CD4-positive, alpha-beta T cell treated with Interleukin-2 at 100 ng/mL for 4 hours (primary cell): ENCODE measurements around the gene OR4K17.
"Not testable (repeated sequence)": the region's sequence is repeated elsewhere in the genome, so short reads cannot be mapped to it uniquely, and the experiment has no call there.

ENCODE experiments used
- DNase-seq: peaks from one replicate; pipeline ENCODE4 v3.0.0-alpha.2; 2020; ENCODE audit warnings: low spot score

Gene OR4K17, protein sequence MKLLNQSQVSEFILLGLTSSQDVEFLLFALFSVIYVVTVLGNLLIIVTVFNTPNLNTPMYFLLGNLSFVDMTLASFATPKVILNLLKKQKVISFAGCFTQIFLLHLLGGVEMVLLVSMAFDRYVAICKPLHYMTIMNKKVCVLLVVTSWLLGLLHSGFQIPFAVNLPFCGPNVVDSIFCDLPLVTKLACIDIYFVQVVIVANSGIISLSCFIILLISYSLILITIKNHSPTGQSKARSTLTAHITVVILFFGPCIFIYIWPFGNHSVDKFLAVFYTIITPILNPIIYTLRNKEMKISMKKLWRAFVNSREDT

DNA sequence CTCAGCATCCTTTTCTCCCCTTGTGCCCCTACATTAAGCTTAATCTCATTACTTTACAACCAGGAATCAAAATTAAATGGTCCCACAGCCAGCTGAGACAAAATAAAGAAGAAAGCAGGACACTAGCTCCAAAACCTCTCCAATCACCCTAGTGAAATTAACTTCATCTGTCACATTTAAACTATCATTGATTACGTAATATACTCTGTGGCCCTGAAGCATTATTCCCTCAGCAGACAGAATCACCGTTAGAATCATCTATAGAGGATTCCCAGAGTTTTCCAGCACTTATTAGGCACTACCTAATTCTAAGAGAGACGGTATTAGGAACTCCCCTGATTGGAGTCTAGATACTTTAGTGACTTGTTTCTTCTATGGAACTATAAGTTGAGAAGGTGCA lies at the start of gene OR4K17:
Gene OR4K17, plus strand, starts transcription at position 302 of the 400 bp plus-strand sequence. CDS start 6,761 bp downstream, outside the sequence.
- no peak for DNase-seq

DNA sequence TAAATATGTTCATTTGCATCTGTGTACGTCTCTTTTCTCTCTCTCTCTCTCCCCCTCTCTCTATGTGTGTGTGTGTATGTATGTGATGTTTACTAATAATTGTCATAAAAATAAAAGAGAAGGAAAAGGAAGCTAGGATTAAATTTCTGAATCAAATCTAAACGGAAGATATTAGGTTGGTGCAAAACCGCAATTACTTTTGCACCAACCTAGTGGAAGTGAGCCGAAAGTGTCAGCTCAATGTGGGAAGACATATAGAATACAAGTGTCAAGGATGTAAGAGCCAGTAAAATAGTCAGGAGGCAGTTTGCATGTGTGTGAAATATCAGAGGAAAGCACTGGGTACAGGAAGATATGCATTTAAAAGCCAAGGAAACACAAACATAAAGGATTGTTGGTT lies 18.5 kb upstream of the OR4K17 start:
- no peak for DNase-seq

DNA sequence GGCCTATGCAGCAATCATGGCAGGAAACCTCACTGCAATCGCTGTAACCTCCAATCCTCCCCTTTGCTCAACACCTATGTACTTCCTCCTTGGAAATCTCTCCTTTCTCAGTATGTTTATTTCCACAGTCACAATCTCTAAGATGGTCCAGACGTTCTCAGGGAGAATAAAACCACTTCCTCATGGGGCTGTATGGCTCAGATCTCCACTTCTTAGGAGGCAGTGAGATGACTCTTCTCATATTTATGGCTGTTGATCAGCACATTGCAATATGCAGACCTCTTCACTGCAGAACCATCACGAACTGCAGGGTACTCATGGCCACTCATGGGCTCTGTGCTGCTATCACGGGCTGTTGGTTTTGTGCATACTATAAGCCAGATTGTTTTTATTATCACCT lies 17.1 kb upstream of the OR4K17 start:
- no peak for DNase-seq

DNA sequence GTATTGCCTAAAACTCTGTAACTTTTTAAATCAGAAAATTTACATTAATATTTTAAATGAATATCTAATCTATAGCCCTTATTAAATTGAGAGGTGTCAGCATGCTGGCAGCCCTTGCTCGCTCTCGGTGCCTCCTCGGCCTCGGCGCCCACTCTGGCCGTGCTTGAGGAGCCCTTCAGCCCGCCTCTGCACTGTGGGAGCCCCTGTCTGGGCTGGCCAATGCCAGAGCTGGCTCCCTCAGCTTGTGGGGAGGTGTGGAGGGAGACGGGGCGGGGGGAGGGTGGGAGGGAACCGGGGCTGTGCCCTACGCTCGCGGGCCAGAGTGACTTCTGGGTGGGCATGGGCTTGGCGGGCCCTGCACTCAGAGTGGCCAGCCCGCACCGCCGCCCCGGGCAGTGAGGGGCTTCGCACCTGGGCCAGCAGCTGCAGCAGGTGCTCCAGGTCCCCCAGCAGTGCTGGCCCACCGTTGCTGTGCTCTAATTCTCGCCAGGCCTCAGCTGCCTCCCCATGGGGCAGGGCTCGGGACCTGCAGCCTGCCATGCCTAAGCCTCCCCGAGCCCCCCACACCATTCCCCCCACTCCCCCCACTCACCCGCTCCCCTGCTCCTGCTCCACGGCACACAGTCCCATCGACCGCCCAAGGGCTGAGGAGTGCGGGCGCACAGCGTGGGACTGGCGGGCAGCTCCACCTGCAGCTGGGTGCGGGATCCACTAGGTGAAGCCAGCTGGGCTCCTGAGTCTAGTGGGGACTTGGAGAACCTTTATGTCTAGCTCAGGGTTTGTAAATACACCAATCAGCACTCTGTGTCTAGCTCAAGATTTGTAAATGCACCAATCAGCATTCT lies 11.4 kb upstream of the OR4K17 start:
- DNase-seq = not testable (repeated sequence)

DNA sequence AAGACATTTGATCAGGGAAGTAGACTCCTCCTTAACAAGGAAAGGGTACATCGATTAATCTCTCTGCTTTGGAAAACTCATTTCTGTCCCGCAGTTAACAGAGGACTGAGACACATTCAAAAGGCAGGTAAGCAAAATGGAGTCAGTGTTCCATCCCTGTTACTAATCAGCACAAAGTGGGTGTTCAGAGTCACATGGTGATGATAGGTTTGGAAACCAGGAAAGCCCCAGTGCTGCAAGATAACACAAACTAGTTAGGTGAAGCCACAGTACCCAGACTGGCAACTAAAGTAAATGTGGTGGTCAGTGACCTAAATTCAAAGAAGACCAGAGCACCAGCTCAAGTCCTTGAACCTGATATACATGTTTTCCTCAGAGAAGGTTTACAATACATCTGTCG lies 1.8 kb downstream of the OR4K17 start:
- DNase-seq = no peak

DNA sequence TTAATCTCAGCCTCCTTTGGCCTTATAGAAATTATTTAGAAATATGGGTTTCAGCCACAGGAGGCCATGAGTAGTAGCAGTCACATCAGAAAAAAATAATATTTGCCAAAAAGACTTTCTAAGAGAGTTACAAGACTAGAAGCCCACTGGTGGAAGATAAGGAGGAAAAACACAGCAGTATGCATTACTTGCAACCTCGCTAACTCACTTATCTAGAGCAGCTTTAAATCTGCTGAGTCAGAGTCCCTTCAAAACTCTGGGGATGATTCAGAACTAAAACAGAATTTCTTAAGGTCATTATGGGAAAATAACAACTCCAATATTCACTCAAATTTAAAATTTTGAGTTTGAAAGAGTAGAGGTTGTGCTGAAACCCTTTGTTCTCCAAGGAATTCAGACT lies 6.2 kb downstream of the OR4K17 start:
- no peak for DNase-seq

DNA sequence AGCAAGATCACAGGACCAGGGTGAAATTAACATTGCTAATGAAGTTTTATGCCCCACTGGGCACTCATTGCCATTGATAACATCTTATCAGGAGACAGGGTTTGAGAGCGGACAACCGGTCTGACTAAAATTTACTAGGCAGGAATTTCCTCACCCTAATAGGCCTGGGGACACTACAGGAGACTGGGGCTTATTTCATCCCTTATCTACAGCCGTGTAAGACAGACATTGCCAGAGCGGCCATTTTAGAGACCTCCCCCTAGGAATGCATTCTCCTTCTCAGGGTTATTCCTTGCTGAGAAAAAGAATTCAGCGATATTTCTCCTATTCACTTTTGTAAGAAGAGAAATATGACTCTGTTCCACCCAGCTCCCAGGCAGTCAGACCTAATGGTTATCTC lies 8.3 kb downstream of the OR4K17 start:
- DNase-seq = no peak

DNA sequence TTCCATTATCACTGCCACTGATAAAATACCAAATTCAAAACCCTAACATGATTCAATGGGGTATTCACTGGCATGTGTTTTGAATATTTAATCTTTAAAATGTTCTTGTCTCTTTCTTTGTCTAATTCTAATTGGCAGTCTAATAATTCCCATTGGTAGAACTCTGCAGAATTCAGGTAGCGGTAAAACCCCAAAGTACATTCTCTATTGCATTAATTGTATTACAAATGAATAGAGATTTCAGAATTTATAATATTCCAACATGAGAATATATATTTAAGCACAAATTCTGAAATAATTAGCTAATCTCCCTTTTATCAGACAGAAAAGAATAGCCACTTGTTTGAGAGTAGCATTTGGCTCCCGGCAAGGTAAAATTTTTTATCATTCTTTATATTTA lies 28.0 kb downstream of the OR4K17 start, which contains the start of gene OR4N5:
Gene OR4N5, plus strand, starts transcription at position 301 of the 400 bp plus-strand sequence. CDS start 4,916 bp downstream, outside the sequence.
- no peak for DNase-seq

DNA sequence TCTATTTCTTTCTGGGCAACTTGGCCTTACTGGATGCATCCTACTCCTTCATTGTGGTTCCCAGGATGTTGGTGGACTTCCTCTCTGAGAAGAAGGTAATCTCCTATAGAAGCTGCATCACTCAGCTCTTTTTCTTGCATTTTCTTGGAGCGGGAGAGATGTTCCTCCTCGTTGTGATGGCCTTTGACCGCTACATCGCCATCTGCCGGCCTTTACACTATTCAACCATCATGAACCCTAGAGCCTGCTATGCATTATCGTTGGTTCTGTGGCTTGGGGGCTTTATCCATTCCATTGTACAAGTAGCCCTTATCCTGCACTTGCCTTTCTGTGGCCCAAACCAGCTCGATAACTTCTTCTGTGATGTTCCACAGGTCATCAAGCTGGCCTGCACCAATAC lies 33.4 kb downstream of the OR4K17 start:
- DNase-seq = no peak

DNA sequence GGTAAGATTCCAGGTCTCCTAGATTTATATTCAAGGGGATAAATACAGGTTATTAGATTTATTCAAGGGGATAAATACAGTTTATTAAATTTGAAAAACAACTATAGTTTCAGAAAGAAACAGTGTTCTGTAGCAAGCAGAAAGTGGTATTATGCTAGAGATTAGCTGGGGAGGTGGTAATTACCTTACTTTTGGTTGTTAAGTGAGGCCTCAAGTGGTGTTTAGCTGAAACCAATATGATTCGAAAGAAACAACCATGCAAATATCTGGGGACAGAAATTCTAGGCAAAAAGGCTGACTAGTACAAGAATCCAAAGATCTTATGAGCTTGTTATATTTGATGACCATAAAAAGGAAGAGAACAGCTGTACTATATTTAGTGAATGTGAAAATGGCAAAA lies 34.3 kb downstream of the OR4K17 start:
- no peak for DNase-seq

DNA sequence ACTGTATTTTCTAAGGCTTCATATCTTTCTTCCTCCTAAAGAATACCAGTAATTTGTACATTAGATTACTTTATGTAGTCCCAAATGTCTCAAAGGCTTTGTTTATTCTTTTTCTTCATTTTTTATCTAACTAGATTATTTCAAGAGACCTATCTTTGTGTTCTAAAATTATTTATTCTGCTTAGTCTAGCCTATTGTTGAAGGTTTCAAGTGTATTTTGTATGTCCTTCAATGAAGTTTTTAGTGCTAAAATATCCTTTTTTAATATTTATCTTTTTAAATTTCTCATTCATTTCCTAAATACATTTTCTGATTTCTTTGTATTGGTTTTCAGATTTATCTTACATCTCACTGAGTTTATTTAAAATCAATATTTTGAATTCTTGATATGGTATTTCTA lies 53.9 kb downstream of the OR4K17 start:
- no peak for DNase-seq

DNA sequence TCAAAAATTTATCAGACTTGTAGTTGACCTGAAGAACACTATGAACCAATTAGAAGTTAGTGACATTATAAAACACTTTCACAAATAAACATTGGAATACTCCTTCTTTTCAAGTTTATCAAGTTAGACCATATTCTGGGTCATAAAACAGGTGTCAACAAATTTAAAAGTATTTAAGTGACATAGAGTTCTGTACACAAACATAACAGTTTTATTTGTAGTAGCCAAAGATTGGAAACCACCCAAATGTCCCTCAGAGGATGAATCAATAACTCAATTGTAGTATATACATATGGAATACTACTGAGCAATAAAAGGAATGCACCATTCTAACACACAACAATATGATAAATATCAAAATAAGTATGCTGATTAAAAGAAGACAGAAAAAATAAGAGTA lies 56.6 kb downstream of the OR4K17 start:
- DNase-seq = no peak

DNA sequence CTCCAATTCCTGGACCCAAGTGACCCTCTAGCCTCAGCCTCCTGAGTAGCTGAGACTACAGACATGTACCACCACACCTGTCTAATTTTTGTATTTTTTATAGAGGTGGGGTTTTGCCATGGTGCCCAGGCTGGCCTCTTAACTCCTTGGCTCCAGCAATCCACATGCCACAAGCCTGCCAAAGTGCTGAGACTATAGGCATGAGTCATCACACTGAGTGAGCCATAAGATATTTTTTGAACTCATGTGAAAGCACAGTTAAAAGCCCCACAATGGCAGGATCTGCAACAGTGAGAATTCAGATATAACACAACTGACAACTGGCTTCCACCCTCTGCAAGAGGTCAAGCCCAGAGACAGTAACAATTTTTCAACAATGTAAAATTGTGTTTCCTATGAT lies 59.3 kb downstream of the OR4K17 start:
- not testable (repeated sequence) for DNase-seq
